ENCODE measurements around the gene LY86.

DNA sequence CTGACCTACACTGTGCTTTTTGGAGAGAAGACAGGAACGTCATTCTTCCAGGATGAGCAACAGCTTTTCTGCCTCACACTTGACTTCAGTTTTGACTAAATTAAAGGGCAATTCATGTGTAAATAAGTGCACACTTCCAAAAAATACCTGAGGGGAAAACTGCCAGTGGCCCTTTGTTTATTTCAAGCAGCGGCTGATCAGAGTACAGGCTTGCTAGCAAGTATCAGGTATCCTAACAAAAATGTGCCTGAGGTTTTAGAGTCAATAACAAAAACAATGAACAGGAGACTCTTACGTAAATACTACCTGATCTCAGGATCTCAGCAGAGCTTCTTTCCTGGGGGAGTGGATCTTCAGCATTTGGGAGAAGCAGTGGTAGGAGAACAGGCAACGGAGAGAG lies 12.4 kb downstream of the LY86 start:
- TF ChIP-seq CTCF (IDR thresholded peaks at IDR 0.05; ENCODE audit: low read depth, low read length) (no peak), EZH2phosphoT487 (IDR thresholded peaks at IDR 0.05; ENCODE audit: low read depth) (no peak)
